Fibroblast of pulmonary artery (primary cell): Measurements from ENCODE around the gene CACNB1.
A peak's percentile ranks its signal among the peaks of the same experiment; 100 is the strongest.
"Not testable (repeated sequence)": the region's sequence is repeated elsewhere in the genome, so short reads cannot be mapped to it uniquely, and the experiment has no call there.

Source experiments
- DNase-seq: peaks from one replicate; pipeline ENCODE4 v3.0.0-alpha.2; 2010; ENCODE audit warnings: low read depth
- H3K4me3 ChIP-seq: replicated peaks from 2 replicates; pipeline ENCODE4 v1.5.1; 2011; ENCODE audit warnings: low read depth, mild to moderate bottlenecking, control low read depth, low read length, moderate library complexity
- CTCF ChIP-seq: IDR thresholded peaks from 2 replicates; pipeline ENCODE4 v1.5.1; 2011; ENCODE audit warnings: mild to moderate bottlenecking, control low read depth, low read length, inconsistent platforms; ENCODE audit errors: missing control alignments

Gene CACNB1

DNA sequence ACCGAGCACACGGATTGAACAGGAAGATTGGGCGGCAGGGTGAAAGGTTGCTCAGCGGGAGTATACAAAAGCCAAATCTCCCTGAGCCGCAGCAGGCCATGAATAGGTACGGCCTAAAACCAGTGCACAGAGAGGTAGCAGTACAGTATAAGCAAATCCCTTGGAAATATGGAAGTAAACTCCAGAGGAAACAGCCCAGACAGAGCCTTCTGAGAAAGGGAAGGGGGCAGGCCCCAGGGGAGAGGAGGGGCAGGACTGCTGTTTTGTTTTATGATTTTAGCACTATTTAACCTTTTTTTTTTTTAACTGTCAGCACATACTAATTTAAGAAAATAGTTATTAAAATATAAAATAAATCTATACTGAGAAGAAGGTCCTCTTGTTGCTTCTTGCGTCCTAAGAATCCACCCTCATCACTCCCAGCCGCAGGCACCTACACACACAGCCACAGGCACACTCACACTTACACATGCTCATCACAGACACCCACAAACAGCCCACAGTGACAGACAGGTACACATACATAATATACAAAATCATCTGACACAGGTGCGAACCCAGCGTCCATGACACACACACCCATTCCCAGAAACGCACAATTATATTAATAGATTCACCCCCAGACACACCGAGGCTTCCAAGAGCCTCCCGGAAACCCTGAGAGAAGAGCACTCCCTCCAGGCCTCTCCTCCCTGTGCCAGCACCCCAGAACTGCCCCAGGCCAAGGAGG, 58.9 kb downstream of the CACNB1 start:
- TF ChIP-seq CTCF: no peak
- no peak for DNase-seq
- no peak overlapping the region for H3K4me3 ChIP-seq

GRCh38 chr17:39134878-39135277, 62.6 kb downstream of the CACNB1 start:
- no peak for TF ChIP-seq CTCF
- no peak for DNase-seq
- no peak overlapping the region for H3K4me3 ChIP-seq

- peak; percentile 89 for DNase-seq
- TF ChIP-seq CTCF: no peak
Observed at GRCh38 chr17:39132192-39132610, 65.3 kb downstream of the CACNB1 start.

GRCh38 chr17:39131616-39132015, 65.9 kb downstream of the CACNB1 start:
- H3K4me3 ChIP-seq: no peak overlapping the region
- no peak for TF ChIP-seq CTCF
- peak; percentile 5 for DNase-seq

More at GRCh38 chr17:39132192-39132610, 65.3 kb downstream of the CACNB1 start:
- no peak overlapping the region for H3K4me3 ChIP-seq

DNA sequence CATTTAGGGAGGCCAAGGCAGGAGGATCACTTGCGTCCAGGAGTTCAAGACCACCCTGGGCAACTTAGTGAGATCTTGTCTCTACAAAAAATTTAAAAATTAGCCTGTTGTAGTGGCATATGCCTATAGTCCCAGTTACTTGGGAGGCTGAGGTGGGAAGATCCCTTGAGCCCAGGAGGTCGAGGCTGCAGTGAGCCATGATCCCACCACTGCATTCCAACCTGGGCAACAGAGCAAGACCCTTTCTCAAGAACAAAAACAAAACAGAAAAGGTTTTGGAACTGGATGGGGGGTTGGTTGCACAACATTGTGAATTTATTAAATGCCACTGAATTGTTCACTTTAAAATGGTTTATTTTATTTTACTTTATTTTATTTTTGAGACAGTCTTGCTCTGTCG, 67.3 kb downstream of the CACNB1 start:
- no peak for DNase-seq
- TF ChIP-seq CTCF: no peak
- H3K4me3 ChIP-seq: no peak overlapping the region

- H3K4me3 ChIP-seq, DNase-seq: not testable (repeated sequence)
Observed at GRCh38 chr17:39129544-39129943, 67.9 kb downstream of the CACNB1 start.

- no peak for TF ChIP-seq CTCF
- H3K4me3 ChIP-seq: no peak overlapping the region
- DNase-seq: no peak
Observed at GRCh38 chr17:39126436-39126835, 71.0 kb downstream of the CACNB1 start.
